ENCODE measurements around the gene GPRIN2.
"Not testable (repeated sequence)": the region's sequence is repeated elsewhere in the genome, so short reads cannot be mapped to it uniquely, and the experiment has no call there.

Gene GPRIN2

DNA sequence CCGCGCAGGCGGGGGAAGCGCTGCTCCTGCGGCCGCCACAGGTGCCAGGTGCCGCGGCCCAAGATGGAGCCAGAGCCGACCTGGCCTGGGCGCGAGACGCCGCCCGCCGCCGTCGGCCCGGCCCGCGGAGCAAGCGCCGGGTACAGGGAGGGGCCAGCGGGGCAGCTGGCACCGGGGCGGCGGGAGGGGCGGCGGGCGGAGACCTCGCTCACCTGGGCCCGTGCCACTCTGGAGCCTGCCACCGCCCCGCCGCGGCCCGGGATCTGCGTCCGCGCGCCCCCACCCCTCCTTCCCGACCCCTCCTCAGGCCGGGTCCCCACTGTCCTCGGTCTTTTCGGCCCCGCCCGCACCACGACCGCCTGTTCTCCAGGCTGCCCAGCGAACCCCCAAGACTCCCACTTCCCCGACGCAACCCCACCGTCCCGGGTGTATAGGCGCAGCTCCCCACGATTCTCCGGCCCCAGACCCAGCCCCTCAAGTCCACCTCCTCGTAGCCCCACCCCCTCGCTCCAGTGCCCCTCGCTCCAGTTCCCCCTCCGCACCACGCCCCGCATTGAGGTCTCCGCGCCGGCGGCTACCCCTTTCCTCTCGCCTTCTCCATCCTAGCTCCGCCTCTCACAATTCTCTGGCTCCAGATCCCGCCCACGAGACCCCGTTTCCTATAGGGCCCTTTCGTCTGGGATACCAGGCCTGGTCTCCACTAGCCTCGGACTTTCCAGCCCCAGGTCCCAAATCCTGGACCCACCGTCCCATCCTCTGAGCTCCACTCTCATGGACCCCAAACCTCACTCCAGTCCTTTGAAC lies at the start of gene GPRIN2:
TSS of gene GPRIN2 (minus strand) at position 144 of the 804 bp plus-strand sequence. CDS start 5,922 bp downstream, outside the sequence.
- FAIRE-seq (no peak), DNase-seq (ENCODE audit: low spot score) (no peak)

DNA sequence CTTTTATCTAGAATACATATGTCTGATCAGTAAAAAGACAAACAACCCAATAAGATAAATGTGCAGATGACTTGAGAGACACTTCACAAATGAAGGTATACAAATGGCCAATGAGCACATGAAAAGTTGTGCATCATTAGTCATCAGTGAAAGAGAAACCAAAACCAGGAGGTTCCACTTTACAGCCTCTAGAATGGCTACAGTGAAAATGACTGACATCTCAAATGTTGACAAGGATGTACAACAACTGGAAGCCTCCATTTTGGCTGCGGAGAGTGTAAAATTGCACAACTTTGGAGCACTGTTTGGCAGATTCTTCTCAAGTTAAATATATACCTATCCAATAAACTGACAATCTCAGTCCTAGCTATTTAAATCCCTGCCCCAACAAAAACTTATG lies 44.1 kb upstream of the GPRIN2 start:
- DNase-seq (ENCODE audit: low spot score); FAIRE-seq: not testable (repeated sequence)

DNA sequence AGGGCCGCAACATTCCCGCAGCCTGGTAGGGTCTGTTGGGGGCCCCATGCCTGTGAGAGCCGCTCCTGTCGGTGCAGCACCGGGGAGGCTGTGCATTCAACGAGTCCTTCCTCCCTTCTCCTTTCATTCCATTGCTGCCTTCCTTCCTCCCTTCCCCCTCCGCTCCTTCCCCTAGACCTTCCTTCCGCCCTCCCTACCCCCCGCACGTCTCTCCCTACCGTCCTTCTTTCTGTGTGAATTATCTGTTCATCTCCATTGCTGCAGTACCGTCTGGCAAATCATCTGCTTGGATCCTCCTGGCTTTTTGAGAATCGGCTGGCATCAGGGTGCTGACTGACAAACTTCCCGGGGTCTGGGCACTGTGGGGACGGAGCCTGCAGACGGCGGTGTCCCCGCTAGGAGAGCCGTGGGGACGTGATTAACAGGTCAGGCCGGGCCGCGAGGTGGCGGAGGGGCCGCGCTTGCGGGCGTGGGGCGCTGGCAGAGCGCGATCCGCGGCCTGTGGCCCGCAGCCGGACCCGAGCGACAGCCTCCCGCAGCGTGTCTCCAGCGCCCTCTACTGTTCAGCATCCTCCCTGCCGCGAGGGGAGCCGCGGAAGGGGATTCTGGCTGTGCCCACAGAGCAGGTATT lies 41.3 kb upstream of the GPRIN2 start:
- FAIRE-seq, result peak; percentile 90
- DNase-seq (ENCODE audit: low spot score), result not testable (repeated sequence)

DNA sequence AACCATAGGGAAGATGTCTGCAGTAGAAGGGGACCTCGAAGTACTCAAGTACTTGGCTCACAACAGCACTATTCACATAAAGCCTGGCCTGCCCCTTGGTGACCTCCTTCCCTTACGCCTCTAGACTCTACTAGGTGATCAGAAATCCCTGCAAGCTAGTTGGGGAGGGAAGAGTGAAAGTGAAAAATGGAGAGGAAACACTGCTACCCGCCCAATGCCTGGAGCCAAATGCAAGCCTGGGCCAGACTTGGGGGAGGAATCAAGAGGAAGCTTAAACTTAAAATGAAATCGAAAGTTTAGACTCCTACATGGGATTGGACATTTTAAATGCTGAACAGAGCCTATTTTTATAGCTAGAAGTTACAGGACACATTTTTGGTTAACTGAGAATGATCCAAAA lies 40.1 kb upstream of the GPRIN2 start:
- DNase-seq (ENCODE audit: low spot score); FAIRE-seq: not testable (repeated sequence)

DNA sequence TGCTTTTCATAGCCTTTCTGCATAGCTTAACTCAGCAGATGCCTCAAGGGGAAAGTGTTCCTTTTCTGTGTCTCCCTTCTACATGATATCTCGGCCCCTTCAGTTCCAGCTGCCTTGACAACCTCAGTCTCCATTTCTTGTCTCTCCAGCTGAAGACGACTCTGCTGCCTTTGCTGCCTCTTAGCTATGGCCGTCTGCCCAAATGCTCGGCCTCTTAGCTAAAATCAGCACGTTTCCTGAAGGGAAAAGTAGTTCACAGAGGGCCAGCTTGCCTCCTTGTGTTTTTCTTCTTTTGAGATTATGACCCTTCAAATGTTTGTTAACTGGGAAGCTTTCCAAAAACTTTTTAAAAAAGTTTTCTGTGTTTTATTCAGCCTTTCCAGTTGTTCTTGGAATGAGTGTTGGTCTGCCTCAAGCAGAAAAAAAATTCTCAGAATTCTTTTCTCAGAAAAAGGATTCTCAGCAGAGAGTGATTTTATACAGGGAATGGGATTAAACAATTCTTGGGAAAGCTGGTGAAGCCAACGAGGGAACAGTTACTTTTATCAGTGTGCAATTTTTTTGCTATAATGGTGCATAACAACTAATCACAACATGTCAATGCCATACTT lies 38.1 kb upstream of the GPRIN2 start:
- not testable (repeated sequence) for DNase-seq (ENCODE audit: low spot score); FAIRE-seq

GRCh38 chr10:46593307-46593706 lies 36.8 kb upstream of the GPRIN2 start:
- FAIRE-seq; DNase-seq (ENCODE audit: low spot score): not testable (repeated sequence)

- FAIRE-seq; DNase-seq (ENCODE audit: low spot score): not testable (repeated sequence)
Observed at GRCh38 chr10:46591053-46591452, 34.6 kb upstream of the GPRIN2 start.

DNA sequence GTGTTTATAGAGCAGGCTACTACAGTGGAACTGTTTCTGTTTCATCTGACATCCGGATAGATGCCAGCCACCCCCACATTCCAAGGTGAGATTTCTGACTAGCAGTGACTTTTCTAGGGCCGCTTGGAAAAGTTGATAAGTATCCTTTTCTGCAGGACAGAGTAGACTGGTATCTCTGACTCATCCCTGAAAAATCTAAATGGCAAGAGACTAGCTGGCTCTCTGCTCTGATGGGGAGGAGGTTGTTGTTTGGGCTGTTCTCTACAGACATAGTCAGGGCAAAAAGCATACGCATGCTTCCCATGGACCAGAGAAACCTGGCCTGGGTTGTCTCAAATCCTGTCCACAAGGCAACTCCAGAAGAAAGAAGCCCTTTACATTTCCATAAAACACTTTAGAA lies 33.1 kb upstream of the GPRIN2 start:
- not testable (repeated sequence) for FAIRE-seq

DNA sequence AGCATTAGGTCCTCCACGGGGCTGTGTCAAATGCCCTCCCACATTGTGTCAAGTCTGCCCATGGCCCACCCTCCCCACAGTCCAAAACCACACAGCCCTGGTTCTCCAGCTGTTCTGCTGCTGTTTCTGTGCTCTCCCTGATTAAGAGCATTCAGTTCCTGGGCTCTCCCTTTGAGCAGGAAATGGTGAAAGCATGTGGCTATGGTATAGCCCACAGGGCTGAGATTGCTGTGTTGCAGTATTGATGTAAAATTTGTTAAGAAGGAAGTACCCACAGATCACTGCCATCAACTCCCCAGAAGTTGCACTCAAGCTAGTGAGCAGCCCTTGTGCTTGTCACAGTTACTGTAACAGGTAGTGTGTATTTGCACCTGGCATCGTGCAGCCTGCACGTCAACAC lies 31.8 kb upstream of the GPRIN2 start:
- DNase-seq (ENCODE audit: low spot score), result not testable (repeated sequence)
- FAIRE-seq, result peak; percentile 37

More for the DNA sequence above, 33.1 kb upstream of the GPRIN2 start:
- not testable (repeated sequence) for DNase-seq (ENCODE audit: low spot score)

DNA sequence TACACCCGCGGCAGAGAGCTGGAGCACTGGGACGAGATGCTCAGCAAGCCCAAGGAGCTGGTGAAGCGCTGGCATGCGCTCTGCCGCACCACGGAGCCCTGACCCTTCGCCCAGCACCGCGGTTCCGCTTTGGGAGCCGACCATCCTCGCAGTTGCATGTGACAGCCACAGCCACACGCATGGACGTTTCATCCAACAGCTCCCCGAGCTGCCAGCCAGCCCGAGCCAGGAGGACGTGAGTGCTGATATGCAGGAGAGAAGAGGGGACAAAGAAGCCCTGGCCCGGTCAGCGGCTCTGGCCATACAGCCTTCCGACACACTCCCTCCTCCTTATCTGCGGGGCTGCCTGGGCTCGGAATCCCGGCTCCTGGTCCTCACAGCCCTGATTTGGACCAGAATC lies 31.1 kb upstream of the GPRIN2 start:
- not testable (repeated sequence) for DNase-seq (ENCODE audit: low spot score); FAIRE-seq

DNA sequence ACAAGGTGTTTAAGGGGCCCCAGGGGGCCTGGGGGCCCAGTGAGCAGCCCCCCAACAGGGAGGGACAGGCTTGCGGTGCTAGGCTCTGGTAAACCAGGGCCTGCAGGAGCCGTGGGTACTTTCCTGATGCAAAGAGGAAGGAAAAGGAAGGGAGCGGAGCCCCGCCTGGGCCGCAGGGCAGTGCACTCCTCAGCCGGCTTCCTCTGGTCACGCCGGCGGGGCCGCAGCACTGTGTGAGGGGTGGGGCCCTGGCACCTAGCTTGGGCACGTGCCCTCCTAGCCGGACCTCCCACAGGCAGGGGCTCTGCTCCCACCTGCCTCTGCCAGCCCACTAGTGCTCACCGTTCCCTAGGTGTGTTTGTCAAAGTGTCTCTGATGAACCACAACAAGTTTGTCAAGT lies 28.8 kb upstream of the GPRIN2 start:
- FAIRE-seq; DNase-seq (ENCODE audit: low spot score): not testable (repeated sequence)

DNA sequence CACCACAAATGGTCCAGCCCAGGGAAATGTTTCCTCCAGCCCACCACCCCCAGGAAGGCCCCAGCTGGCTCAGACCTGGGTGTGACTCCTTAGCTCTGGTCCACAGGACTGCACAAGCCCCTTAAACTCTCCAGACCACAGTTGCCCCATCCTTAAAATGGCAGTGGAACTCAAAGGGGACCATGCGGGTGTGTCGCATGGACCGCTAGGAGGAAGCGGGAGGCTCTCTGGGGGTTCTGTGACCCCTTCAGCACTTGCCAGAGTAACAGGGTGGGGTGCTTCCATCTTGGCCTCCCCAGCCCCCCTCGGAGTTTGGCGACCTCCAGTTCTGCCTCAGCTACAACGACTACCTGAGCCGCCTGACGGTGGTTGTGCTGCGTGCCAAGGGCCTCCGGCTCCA lies 27.7 kb upstream of the GPRIN2 start:
- DNase-seq (ENCODE audit: low spot score); FAIRE-seq: not testable (repeated sequence)

DNA sequence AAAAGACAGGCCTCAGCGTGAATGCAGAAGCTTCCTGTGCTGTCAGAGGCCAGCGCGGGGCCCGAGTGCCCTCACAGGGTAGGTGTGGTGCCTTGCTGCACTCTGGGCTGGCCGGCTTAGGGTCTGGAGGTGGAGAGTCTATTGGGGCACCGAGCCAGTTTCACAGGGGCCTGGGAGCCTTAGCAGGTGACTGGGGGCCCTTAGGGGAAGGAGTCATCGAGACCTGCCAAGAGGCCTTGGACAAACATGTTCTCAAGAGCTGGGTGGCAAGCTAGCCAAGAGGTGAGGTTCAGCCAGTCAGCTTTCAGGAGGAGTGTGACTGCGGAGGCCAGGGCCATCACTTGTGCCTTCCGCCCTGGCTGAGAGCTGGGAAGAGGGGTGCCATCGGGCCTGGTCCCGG lies 26.1 kb upstream of the GPRIN2 start:
- DNase-seq (ENCODE audit: low spot score); FAIRE-seq: not testable (repeated sequence)

DNA sequence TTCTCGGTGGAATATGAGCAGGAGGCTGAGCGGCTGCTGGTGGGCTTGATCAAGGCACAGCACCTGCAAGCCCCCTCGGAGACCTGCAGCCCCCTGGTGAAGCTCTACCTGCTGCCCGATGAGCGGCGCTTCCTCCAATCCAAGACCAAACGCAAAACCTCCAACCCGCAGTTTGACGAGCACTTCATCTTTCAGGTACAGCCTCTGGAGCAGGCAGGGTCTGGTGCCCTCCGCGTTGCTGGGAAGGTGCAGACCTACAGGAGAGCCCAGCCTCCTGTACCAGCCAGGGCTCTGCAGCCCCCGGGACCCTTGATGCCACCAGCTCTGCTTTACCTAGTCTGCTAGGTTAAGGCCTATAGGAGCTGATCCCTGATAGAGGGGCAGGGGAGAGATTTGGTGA lies 25.5 kb upstream of the GPRIN2 start:
- FAIRE-seq, result peak; percentile 37
- DNase-seq (ENCODE audit: low spot score), result not testable (repeated sequence)

- not testable (repeated sequence) for FAIRE-seq; DNase-seq (ENCODE audit: low spot score)
Observed at GRCh38 chr10:46579378-46579777, 22.9 kb upstream of the GPRIN2 start.

DNA sequence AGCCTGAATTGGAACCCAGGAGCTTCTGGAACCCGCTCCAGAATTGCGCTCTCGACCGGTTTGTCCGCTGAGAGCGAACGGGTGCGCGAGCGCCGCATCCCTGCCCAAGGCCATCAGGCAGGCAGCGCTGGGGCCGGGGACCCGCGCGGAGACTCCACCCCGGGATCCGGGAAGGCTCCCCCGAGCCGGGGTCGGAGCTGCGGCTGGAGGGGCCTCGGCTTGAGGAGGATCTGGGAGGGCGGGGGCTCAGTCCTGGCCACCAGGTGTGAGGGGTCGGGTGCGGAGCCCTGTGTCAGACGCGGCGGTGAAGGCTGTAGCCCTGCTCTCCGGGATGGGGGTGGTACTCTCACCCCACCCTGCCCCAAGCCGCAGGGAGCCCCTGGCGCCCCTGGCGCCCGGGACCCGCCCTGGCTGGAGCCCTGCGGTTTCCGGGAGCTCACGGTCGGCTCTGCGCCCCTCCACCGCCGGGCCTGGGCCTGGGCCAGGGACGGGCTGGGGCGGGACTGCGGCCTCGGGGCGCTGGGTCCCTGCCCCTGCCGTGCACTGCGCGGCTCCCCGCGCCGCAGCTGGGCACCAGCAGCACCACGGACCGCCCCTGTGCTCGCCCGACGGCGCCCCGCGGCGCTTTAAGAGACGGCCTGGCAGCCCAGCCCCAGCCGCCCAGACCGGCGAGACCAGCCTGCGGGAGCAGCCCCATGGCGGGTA lies 22.2 kb upstream of the GPRIN2 start, which contains the start of gene SYT15:
TSS of gene SYT15 (plus strand) at position 655 of the 705 bp plus-strand sequence. CDS start at position 696, 41 bp downstream.
- not testable (repeated sequence) for DNase-seq (ENCODE audit: low spot score); FAIRE-seq

- FAIRE-seq; DNase-seq (ENCODE audit: low spot score): not testable (repeated sequence)
Observed at GRCh38 chr10:46577624-46578473, 21.4 kb upstream of the GPRIN2 start.

GRCh38 chr10:46573884-46574283 lies 17.4 kb upstream of the GPRIN2 start:
- not testable (repeated sequence) for DNase-seq (ENCODE audit: low spot score)
- peak; percentile 9 for FAIRE-seq

- not testable (repeated sequence) for FAIRE-seq
Observed at GRCh38 chr10:46573314-46573713, 16.9 kb upstream of the GPRIN2 start.

GRCh38 chr10:46572765-46573164 lies 16.3 kb upstream of the GPRIN2 start:
- FAIRE-seq, result not testable (repeated sequence)

More at GRCh38 chr10:46573314-46573713, 16.9 kb upstream of the GPRIN2 start:
- not testable (repeated sequence) for DNase-seq (ENCODE audit: low spot score)

More at GRCh38 chr10:46572765-46573164, 16.3 kb upstream of the GPRIN2 start:
- DNase-seq (ENCODE audit: low spot score), result not testable (repeated sequence)
